Measurements from ENCODE around the gene GRIK3.
"Not testable (repeated sequence)": the region's sequence is repeated elsewhere in the genome, so short reads cannot be mapped to it uniquely, and the experiment has no call there.

GRIK3 gene

DNA sequence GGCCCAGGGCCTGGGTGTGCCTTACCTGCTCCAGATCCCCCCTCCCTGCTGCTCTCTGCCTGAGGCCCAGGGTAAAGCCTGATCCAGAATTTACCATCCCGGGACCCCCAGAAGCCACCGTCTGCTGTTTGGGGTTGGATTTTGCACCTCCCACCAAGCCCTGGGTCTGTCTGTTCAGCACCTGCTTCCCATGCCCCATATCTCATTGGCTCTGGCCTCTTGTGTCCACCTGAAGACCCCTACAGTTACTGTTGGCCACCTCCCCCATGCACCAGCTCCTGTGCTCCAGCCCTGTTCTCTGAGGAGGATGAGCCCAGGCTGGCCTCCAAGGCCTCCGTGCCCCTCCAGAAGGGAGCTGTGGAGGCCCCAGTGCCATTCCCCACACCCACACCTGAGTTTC, 113.9 kb downstream of the GRIK3 start:
- Histone ChIP-seq H3K27ac (replicated peaks) (no peak overlapping the region), H3K27me3 (ENCODE audit: insufficient read depth, poor library complexity, severe bottlenecking) (no peaks in the 10 kb centered on the region), H3K4me3 (replicated peaks; ENCODE audit: insufficient read depth, low read length) (no peak overlapping the region)
- DNase-seq (ENCODE audit: low read depth in 1 of 2, low spot score in 1 of 2) = no peak
- no peak for TF ChIP-seq REST (IDR thresholded peaks at IDR 0.05; ENCODE audit: insufficient replicate concordance, low read depth)
- no peak for TF ChIP-seq CTCF (IDR thresholded peaks at IDR 0.05; ENCODE audit: insufficient read depth, low read length)
- no peak for TF ChIP-seq POLR2AphosphoS5 (IDR thresholded peaks at IDR 0.05; ENCODE audit: low read depth)
- TF ChIP-seq GABPA (IDR thresholded peaks at IDR 0.05; ENCODE audit: low read depth) = no peak
- no peak for TF ChIP-seq SPI1 (IDR thresholded peaks at IDR 0.05; ENCODE audit: borderline replicate concordance, low read depth)

DNA sequence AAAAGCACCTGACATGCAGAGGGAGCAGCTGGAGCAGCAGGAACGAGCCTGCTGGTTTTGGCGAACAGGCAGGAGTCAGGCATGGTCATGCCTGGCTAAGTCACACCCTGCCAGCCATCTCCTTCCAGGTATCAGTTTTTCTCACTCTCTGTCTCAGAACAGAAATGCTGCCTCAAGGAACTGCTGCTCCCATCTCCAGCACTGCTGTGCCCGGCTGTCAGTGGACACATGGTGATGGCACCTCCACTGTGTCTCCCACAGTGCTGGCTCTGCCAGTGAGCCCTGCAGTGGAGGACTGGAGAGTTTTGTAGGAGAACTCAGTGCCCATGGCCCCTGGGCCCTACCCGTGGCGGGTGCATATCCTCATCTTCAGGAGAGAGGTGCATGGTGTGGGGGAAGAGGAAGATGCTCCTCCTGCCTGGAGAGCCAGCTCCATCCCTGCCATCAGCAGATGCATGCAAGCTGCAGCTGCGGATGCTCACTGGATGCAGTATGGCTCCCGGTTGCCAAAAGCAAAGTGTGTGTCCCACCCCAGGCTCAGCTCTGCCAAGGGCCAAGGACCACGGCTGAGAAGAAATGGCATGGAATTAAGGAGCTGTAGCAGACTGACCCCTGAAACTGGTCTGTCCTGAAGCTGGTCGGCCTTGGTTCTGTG, 114.7 kb downstream of the GRIK3 start:
- Histone ChIP-seq H3K27me3 (ENCODE audit: insufficient read depth, poor library complexity, severe bottlenecking) (no peaks in the 10 kb centered on the region), H3K27ac (replicated peaks) (no peak overlapping the region), H3K4me3 (replicated peaks; ENCODE audit: insufficient read depth, low read length) (no peak overlapping the region)
- TF ChIP-seq POLR2AphosphoS5 (IDR thresholded peaks at IDR 0.05; ENCODE audit: low read depth) = no peak
- DNase-seq (ENCODE audit: low read depth in 1 of 2, low spot score in 1 of 2) = no peak

DNA sequence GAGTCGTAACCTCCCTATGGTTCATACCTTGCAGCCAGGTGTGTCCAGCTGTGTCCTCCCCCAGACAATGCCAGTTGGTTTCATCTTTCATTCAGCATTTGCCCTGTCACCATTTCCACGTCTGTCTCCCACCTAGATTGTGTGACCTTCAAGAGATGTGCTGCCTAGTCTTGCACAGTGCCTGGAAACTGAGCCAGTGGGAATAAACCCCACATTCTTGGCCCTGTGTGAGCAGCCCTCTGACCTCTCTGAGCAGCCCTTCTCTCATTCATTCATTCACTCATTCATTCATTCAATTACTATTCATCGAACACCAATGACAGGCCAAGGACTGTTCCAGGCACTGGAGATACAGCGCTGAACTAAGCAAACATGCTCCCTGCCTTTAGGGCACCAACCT, 115.7 kb downstream of the GRIK3 start:
- Histone ChIP-seq H3K27ac (replicated peaks) (no peak overlapping the region), H3K4me3 (replicated peaks; ENCODE audit: insufficient read depth, low read length) (no peak overlapping the region), H3K27me3 (ENCODE audit: insufficient read depth, poor library complexity, severe bottlenecking) (no peaks in the 10 kb centered on the region)
- TF ChIP-seq GABPA (IDR thresholded peaks at IDR 0.05; ENCODE audit: low read depth) (no peak), CTCF (IDR thresholded peaks at IDR 0.05; ENCODE audit: insufficient read depth, low read length) (no peak), REST (IDR thresholded peaks at IDR 0.05; ENCODE audit: insufficient replicate concordance, low read depth) (no peak)
- DNase-seq (ENCODE audit: low read depth in 1 of 2, low spot score in 1 of 2) = no peak

- H3K27ac ChIP-seq (replicated peaks); H3K4me3 ChIP-seq (replicated peaks; ENCODE audit: insufficient read depth, low read length); DNase-seq (ENCODE audit: low read depth in 1 of 2, low spot score in 1 of 2); H3K27me3 ChIP-seq (ENCODE audit: insufficient read depth, poor library complexity, severe bottlenecking): not testable (repeated sequence)
These were observed 117.8 kb downstream of the GRIK3 start for GRCh38 chr1:36916542-36916941.

GRCh38 chr1:36913484-36914060, 120.7 kb downstream of the GRIK3 start:
- DNase-seq (ENCODE audit: low read depth in 1 of 2, low spot score in 1 of 2) = no peak
- no peak overlapping the region for H3K27ac ChIP-seq (replicated peaks)

More at GRCh38 chr1:36913484-36914060, 120.7 kb downstream of the GRIK3 start:
- TF ChIP-seq GABPA (IDR thresholded peaks at IDR 0.05; ENCODE audit: low read depth) (no peak), REST (IDR thresholded peaks at IDR 0.05; ENCODE audit: insufficient replicate concordance, low read depth) (no peak), CTCF (IDR thresholded peaks at IDR 0.05; ENCODE audit: insufficient read depth, low read length) (no peak), SPI1 (IDR thresholded peaks at IDR 0.05; ENCODE audit: borderline replicate concordance, low read depth) (no peak), POLR2AphosphoS5 (IDR thresholded peaks at IDR 0.05; ENCODE audit: low read depth) (no peak)
- Histone ChIP-seq H3K27me3 (ENCODE audit: insufficient read depth, poor library complexity, severe bottlenecking) (no peaks in the 10 kb centered on the region), H3K4me3 (replicated peaks; ENCODE audit: insufficient read depth, low read length) (no peak overlapping the region)
